Neural cell (in vitro differentiated cells): Measurements from ENCODE around the gene OR6N1. TPM values are rescaled to one million over a fixed set of nuclear protein-coding genes. Genes with fewer than 3 reads are reported as not detected.

Experiments
- H2AFZ ChIP-seq: fragments of 200-600, 300-800 bp; sonication (generic), shearing (Covaris generic); 2 replicates; pipeline ENCODE4 v1.6.0; 2014; ENCODE audit warnings: low read depth, mild to moderate bottlenecking, antibody characterized with exemption, low read length, moderate library complexity
- H3F3A ChIP-seq: fragments of 200-600 bp; shearing (Covaris generic); 2 replicates; pipeline ENCODE4 v1.6.1; 2016; ENCODE audit warnings: mild to moderate bottlenecking, moderate library complexity, mixed read lengths, antibody characterized with exemption, low read length; ENCODE audit not compliant: insufficient read depth, poor library complexity, severe bottlenecking
- H3K27ac ChIP-seq: fragments of 200-600, 300-800 bp; sonication (generic), shearing (Covaris generic); 2 replicates; pipeline ENCODE4 v1.5.1; 2014; ENCODE audit warnings: mild to moderate bottlenecking, low read length, moderate library complexity
- H3K27me3 ChIP-seq: fragments of 300-800, 200-600 bp; sonication (generic), shearing (Covaris generic); 2 replicates; pipeline ENCODE4 v1.6.0; 2014; ENCODE audit warnings: mild to moderate bottlenecking, low read depth, low read length, moderate library complexity; ENCODE audit not compliant: insufficient read depth
- H3K36me3 ChIP-seq: fragments of 300-800, 200-600 bp; sonication (generic), shearing (Covaris generic); 2 replicates; pipeline ENCODE4 v1.5.1; 2014; ENCODE audit warnings: mild to moderate bottlenecking, antibody characterized with exemption, low read length, moderate library complexity; ENCODE audit not compliant: insufficient read depth
- H3K4me2 ChIP-seq: fragments of 300-800, 200-600 bp; sonication (generic), shearing (Covaris generic); 2 replicates; pipeline ENCODE4 v1.6.0; 2014; ENCODE audit warnings: mild to moderate bottlenecking, low read length
- H3K4me3 ChIP-seq: fragments of 300-800, 200-600 bp; sonication (generic), shearing (Covaris generic); 2 replicates; pipeline ENCODE4 v1.5.1; 2014; ENCODE audit warnings: mild to moderate bottlenecking, low read length, moderate library complexity
- H3K79me2 ChIP-seq: fragments of 200-600 bp; shearing (Covaris generic); replicated peaks from 2 replicates; pipeline ENCODE4 v1.6.0; 2014; ENCODE audit warnings: mild to moderate bottlenecking, low read length, moderate library complexity; ENCODE audit not compliant: insufficient read depth
- H3K9ac ChIP-seq: fragments of 300-800, 200-600 bp; sonication (generic), shearing (Covaris generic); 2 replicates; pipeline ENCODE4 v1.6.1; 2016; ENCODE audit warnings: mild to moderate bottlenecking, low read length, mixed read lengths
- H3K9me2 ChIP-seq: fragments of 200-600 bp; shearing (Covaris generic); 2 replicates; pipeline ENCODE4 v1.6.1; 2016; ENCODE audit warnings: mild to moderate bottlenecking, low read length, mixed read lengths; ENCODE audit not compliant: insufficient read depth
- H3K9me3 ChIP-seq: fragments of 200-600, 300-800 bp; sonication (generic), shearing (Covaris generic); 2 replicates; pipeline ENCODE4 v1.6.1; 2016; ENCODE audit warnings: mild to moderate bottlenecking, mixed run types, low read length, moderate library complexity, mixed read lengths
- H4K20me1 ChIP-seq: fragments of 200-600 bp; shearing (Covaris generic); 2 replicates; pipeline ENCODE4 v1.6.1; 2016; ENCODE audit warnings: mild to moderate bottlenecking, mixed run types; ENCODE audit not compliant: insufficient read depth
- CTCF ChIP-seq: fragments of 450-650 bp; IDR thresholded peaks from 2 replicates; pipeline ENCODE4 v1.5.1; 2014; ENCODE audit warnings: antibody characterized with exemption, mild to moderate bottlenecking, moderate library complexity; ENCODE audit not compliant: poor library complexity, severe bottlenecking
- EP300 ChIP-seq: fragments of 450-650 bp; conservative IDR thresholded peaks from 2 replicates; pipeline ENCODE4 v1.6.1; 2014; ENCODE audit warnings: antibody characterized with exemption, mild to moderate bottlenecking, moderate library complexity; ENCODE audit not compliant: poor library complexity, severe bottlenecking
- EZH2 ChIP-seq: fragments of 200-600, 300-800 bp; shearing (Covaris generic), sonication (generic); IDR thresholded peaks from 2 replicates; pipeline ENCODE4 v1.6.1; 2014; ENCODE audit warnings: antibody characterized with exemption, low read length, borderline replicate concordance, mild to moderate bottlenecking; ENCODE audit not compliant: insufficient read depth, poor library complexity, severe bottlenecking
- MXI1 ChIP-seq: fragments of 450-650 bp; conservative IDR thresholded peaks from 2 replicates; pipeline ENCODE4 v1.6.1; 2014; ENCODE audit warnings: antibody characterized with exemption, mild to moderate bottlenecking; ENCODE audit not compliant: poor library complexity, severe bottlenecking
- POLR2AphosphoS5 ChIP-seq: IDR thresholded peaks from 2 replicates; pipeline ENCODE4 v1.6.1; 2012
- RAD21 ChIP-seq: fragments of 450-650 bp; conservative IDR thresholded peaks from 2 replicates; pipeline ENCODE4 v1.6.1; 2014; ENCODE audit warnings: antibody characterized with exemption, mild to moderate bottlenecking, moderate library complexity
- REST ChIP-seq: IDR thresholded peaks from 2 replicates; pipeline ENCODE4 v1.6.1; 2012; ENCODE audit warnings: borderline replicate concordance
- SMC3 ChIP-seq: fragments of 450-650 bp; conservative IDR thresholded peaks from 2 replicates; pipeline ENCODE4 v1.6.1; 2014; ENCODE audit warnings: antibody characterized with exemption, mild to moderate bottlenecking, moderate library complexity; ENCODE audit not compliant: poor library complexity
- TAF1 ChIP-seq: IDR thresholded peaks from 2 replicates; pipeline ENCODE4 v1.6.1; 2012; ENCODE audit warnings: low read depth
- polyA plus RNA-seq: library from polyadenylated mRNA; depleted of rRNA; stranded (reverse); fragments of >200 nt; gene quantifications from 2 replicates; pipeline ENCODE4 v1.2.3, GENCODE V29; 2014

Gene OR6N1
- polyA plus RNA-seq, 1 donor from 2014 or later, result not detected

- no peaks in the 10 kb centered on the region for H3K79me2 ChIP-seq
- no peaks in the 10 kb centered on the region for H3K9me3 ChIP-seq
- no peaks in the 10 kb centered on the region for H4K20me1 ChIP-seq
- H3K27ac ChIP-seq, result no peak within 1 kb of the TSS
- no peaks in the 10 kb centered on the region for H3K27me3 ChIP-seq
- no peak within 1 kb of the TSS for H3K4me2 ChIP-seq
- H3F3A ChIP-seq, result no peaks in the 10 kb centered on the region
- H3K36me3 ChIP-seq, result no peaks in the 10 kb centered on the region
- no peaks in the 10 kb centered on the region for H3K9me2 ChIP-seq
- no peak within 1 kb of the TSS for H2AFZ ChIP-seq
- no peak within 1 kb of the TSS for H3K9ac ChIP-seq
- TF ChIP-seq TAF1 (no peak), CTCF (no peak)
- no peak within 1 kb of the TSS for H3K4me3 ChIP-seq
These were observed 9.1 kb upstream of the OR6N1 start, which contains the start of gene OR6N2 for GRCh38 chr1:158781104-158781503. Gene OR6N2 (minus strand): TSS chr1:158781204. CDS start chr1:158777635, 3,569 bp downstream.

DNA sequence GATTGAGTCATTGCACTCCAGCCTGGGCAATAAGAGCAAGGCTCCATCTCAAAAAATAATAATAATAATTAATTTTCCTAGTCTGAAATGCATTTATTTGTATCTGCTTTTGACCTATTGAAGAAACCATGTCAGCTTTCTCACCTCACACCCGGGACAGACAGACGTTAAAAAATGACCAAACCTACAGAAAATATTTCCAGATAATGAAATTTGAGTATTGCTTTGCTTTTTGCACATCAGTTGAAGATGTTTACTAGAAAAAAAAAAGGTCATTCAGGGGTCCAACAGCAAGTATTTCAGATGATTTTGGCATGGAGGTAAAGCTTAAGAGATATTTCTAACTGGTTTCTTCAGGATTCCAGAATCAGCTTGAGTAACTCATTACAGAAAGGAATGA is 17.6 kb downstream of the OR6N1 start, which contains the start of gene OR6K6:
Gene OR6K6 (plus strand): TSS at position 301 of the 400 bp plus-strand sequence. CDS start 168 bp downstream, outside the sequence.
- H3K79me2 ChIP-seq, result no peaks in the 10 kb centered on the region
- no peak within 1 kb of the TSS for H3K4me3 ChIP-seq
- no peak within 1 kb of the TSS for H3K9ac ChIP-seq
- H3K36me3 ChIP-seq, result no peaks in the 10 kb centered on the region
- H3K27me3 ChIP-seq, result no peaks in the 10 kb centered on the region
- no peaks in the 10 kb centered on the region for H4K20me1 ChIP-seq
- no peaks in the 10 kb centered on the region for H3K9me2 ChIP-seq
- no peak within 1 kb of the TSS for H3K27ac ChIP-seq
- no peak for TF ChIP-seq EZH2
- TF ChIP-seq SMC3, result no peak
- TF ChIP-seq REST, result no peak
- no peak for TF ChIP-seq MXI1
- no peak for TF ChIP-seq CTCF
- no peak for TF ChIP-seq EP300
- TF ChIP-seq POLR2AphosphoS5, result no peak
- TF ChIP-seq TAF1, result no peak
- TF ChIP-seq RAD21, result no peak
- no peaks in the 10 kb centered on the region for H3K9me3 ChIP-seq
- no peak within 1 kb of the TSS for H3K4me2 ChIP-seq
- no peak within 1 kb of the TSS for H2AFZ ChIP-seq
- no peaks in the 10 kb centered on the region for H3F3A ChIP-seq
